Brain microvascular endothelial cell (primary cell): ENCODE results near the gene APH1A.

ENCODE experiments used
- DNase-seq: peaks from one replicate; pipeline ENCODE4 v3.0.0-alpha.2; 2020
- H3K27ac ChIP-seq: fragments of 250-450 bp; sonication (Bioruptor Pico); 2 replicates; pipeline ENCODE4 v1.5.1; 2020; ENCODE audit warnings: mild to moderate bottlenecking, moderate library complexity
- H3K27me3 ChIP-seq: fragments of 250-450 bp; sonication (Bioruptor Pico); replicated peaks from 2 replicates; pipeline ENCODE4 v1.5.1; 2020; ENCODE audit warnings: mild to moderate bottlenecking
- H3K36me3 ChIP-seq: fragments of 250-450 bp; sonication (Bioruptor Pico); replicated peaks from 2 replicates; pipeline ENCODE4 v1.5.1; 2020; ENCODE audit warnings: mild to moderate bottlenecking
- H3K4me3 ChIP-seq: 2 replicates; pipeline ENCODE4 v1.5.1; 2011; ENCODE audit warnings: low read depth, mild to moderate bottlenecking, control low read depth, low read length, moderate library complexity
- in situ Hi-C: cut with HindIII; loops from 2 replicates; pipeline ENCODE4 v1.10.0; 2017; ENCODE audit warnings: low sequenced_read_pairs, low pct_ligation_motif_present
- TF ChIP-seq, protein P1 (sequence below): IDR thresholded peaks from 2 replicates; pipeline ENCODE4 v1.5.1; 2011; ENCODE audit warnings: low read depth, mild to moderate bottlenecking, moderate library complexity, low read length, control low read depth, inconsistent platforms; ENCODE audit errors: missing control alignments

The APH1A gene

DNA sequence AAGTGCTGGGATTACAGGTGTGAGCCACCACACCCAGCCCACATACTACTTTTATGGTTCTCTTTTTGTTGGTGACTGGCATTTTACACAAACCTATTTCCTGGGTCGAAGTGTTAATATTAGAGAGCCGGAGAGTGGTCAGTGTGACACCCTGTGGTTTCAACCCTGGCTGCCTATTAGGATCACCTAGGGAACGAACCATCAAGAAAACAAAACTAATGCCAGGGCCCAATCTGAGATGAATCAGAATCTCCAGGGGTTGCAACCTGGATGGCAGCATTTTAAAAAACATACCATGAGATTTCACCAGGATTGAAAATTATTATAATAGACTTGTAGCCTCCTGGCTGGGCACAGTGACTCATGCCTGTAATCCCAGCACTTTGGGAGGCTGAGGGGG is 30.9 kb upstream of the APH1A start:
- in situ Hi-C loops = no loop called here
- H3K4me3 ChIP-seq = no peak overlapping the region
- peaks cover 41% of the 10 kb centered on the region for H3K36me3 ChIP-seq
- no peak overlapping the region for H3K27ac ChIP-seq
- TF ChIP-seq, protein P1, sequence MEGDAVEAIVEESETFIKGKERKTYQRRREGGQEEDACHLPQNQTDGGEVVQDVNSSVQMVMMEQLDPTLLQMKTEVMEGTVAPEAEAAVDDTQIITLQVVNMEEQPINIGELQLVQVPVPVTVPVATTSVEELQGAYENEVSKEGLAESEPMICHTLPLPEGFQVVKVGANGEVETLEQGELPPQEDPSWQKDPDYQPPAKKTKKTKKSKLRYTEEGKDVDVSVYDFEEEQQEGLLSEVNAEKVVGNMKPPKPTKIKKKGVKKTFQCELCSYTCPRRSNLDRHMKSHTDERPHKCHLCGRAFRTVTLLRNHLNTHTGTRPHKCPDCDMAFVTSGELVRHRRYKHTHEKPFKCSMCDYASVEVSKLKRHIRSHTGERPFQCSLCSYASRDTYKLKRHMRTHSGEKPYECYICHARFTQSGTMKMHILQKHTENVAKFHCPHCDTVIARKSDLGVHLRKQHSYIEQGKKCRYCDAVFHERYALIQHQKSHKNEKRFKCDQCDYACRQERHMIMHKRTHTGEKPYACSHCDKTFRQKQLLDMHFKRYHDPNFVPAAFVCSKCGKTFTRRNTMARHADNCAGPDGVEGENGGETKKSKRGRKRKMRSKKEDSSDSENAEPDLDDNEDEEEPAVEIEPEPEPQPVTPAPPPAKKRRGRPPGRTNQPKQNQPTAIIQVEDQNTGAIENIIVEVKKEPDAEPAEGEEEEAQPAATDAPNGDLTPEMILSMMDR = no peak
- no peak for DNase-seq
- H3K27me3 ChIP-seq = no peaks in the 10 kb centered on the region

GRCh38 chr1:150295476-150295875 is 26.7 kb upstream of the APH1A start:
- Histone ChIP-seq H3K4me3 (no peak overlapping the region), H3K27ac (no peak overlapping the region), H3K27me3 (no peaks in the 10 kb centered on the region), H3K36me3 (peaks cover 14% of the 10 kb centered on the region)
- TF ChIP-seq, protein P1 = no peak
- DNase-seq = no peak
- in situ Hi-C loops = no loop called here

DNA sequence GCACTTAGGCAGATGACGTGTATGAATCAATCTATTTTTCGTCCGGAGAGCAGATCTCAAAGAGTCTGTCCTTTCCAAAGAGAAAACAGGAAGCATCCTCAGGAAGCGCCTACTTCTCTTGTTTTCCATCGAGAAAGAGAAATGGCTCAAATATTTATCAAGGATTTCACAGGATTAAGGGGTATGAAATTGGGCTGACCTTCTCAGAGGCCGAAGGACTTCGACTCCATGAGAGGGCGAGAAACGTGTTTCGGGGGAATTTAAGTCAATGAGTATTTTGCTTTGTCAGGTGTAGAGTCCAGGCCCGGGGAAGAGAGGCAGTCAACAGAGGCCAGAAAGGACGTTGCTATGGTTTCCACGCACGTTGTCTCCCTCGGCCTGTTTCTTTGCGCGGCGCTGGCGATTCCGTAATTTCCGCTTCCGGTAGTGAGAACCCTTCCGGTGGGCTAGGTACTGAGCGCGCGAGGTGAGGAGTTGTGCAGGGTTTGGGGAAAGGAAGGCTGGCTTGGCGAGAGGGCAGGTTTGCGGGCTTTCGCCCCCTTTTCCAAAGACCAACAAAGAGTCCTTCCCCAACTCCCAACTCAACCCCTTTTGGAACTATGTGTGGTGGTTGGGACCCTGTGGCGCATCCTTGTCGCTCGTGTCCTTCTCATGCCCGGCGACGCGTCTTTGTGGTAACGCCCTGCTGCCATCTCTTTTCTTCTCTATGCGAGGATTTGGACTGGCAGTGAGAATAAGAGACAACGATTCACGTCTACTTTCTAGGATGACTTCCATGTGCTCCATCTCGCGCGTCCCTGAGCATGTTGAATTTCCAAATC is 24.8 kb upstream of the APH1A start, which contains the start of gene MRPS21:
MRPS21 (plus strand) TSS at position 429 of the 821 bp plus-strand sequence. CDS start 506 bp downstream, outside the sequence.
- TF ChIP-seq, protein P1 = no peak
- Histone ChIP-seq H3K4me3 (peak within 1 kb of the TSS; percentile 95), H3K27me3 (no peaks in the 10 kb centered on the region), H3K36me3 (peaks cover 9% of the 10 kb centered on the region), H3K27ac (peak within 1 kb of the TSS; percentile 84)
- peak; percentile 91 for DNase-seq
- in situ Hi-C loops = no loop called here

DNA sequence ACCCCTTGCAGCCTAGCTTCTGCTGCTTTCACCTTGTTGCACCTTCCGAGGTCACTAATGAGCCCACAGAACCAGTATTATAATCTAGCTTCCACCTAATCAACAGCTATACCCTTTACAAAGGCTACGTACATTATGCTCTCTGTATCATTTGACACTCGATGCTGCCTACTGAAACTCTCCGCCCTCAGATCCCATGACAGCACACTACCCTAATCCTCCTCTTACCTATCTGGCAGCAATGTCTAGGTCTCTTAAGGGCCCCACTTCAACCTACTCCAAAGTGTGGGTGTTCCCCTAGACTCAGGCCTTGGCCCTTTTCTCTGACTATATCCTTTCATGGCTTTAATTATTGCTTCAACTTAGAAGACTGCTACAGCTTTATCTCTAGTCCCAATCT is 20.0 kb upstream of the APH1A start:
- no peak overlapping the region for H3K4me3 ChIP-seq
- no peaks in the 10 kb centered on the region for H3K27me3 ChIP-seq
- in situ Hi-C loops = no loop called here
- no peaks in the 10 kb centered on the region for H3K36me3 ChIP-seq
- no peak overlapping the region for H3K27ac ChIP-seq
- no peak for DNase-seq
- TF ChIP-seq, protein P1 = no peak

- in situ Hi-C loops = no loop called here
- DNase-seq = no peak
- TF ChIP-seq, protein P1 = no peak
- no peaks in the 10 kb centered on the region for H3K36me3 ChIP-seq
- H3K27ac ChIP-seq = no peak overlapping the region
- no peaks in the 10 kb centered on the region for H3K27me3 ChIP-seq
- no peak overlapping the region for H3K4me3 ChIP-seq
Measured at GRCh38 chr1:150288382-150288781, 19.6 kb upstream of the APH1A start.
